Gastrocnemius medialis (tissue), 4 donors: ENCODE measurements around the gene TOR1AIP2.

Experiments
- CTCF ChIP-seq, 5 experiments: fragments of 450-650 bp in 3 of 5; fragments of 200-600 bp in 2 of 5; sonication (generic) in 2 of 5; IDR thresholded peaks in 4 of 5; conservative IDR thresholded peaks in 1 of 5; 1 replicate in 4 of 5; 2 replicates in 1 of 5; pipeline ENCODE4 v1.5.1; 2016 to 2019; ENCODE audit warnings: antibody characterized with exemption in 5 of 5, mild to moderate bottlenecking in 3 of 5, moderate library complexity in 3 of 5
- POLR2A ChIP-seq, 2 donors: fragments of 450-650 bp; IDR thresholded peaks; one replicate each; pipeline ENCODE4 v1.6.1; 2017; ENCODE audit warnings: antibody characterized with exemption in 2 of 2, mild to moderate bottlenecking in 2 of 2, moderate library complexity in 2 of 2

GRCh38 chr1:179866616-179867015 is 11.0 kb downstream of the TOR1AIP2 start:
- TF ChIP-seq CTCF (IDR thresholded peaks at IDR 0.05 in 4 of 5, conservative IDR thresholded peaks at IDR 0.05 in 1 of 5): no peak
- no peak for TF ChIP-seq POLR2A (IDR thresholded peaks at IDR 0.05)
